H9 (cell line): Measurements from ENCODE around the gene TAF4. TPM values are rescaled to one million over a fixed set of nuclear protein-coding genes. Genes with fewer than 3 reads are reported as not detected.
"Not testable (repeated sequence)": the region's sequence is repeated elsewhere in the genome, so short reads cannot be mapped to it uniquely, and the experiment has no call there.

Experiments
- DNase-seq: peaks from one replicate; pipeline ENCODE4 v3.0.0-alpha.2; 2017
- H2AFZ ChIP-seq: one replicate; pipeline ENCODE4 v1.6.1; 2013; ENCODE audit warnings: mild to moderate bottlenecking, low read length, control low read depth, moderate library complexity
- H2AK5ac ChIP-seq: 2 replicates; pipeline ENCODE4 v1.6.1; 2013; ENCODE audit warnings: low read length, control low read depth, mixed read lengths; ENCODE audit not compliant: insufficient read length
- H2BK120ac ChIP-seq: one replicate; pipeline ENCODE4 v1.6.1; 2013; ENCODE audit warnings: low read depth, mild to moderate bottlenecking, low read length, control low read depth, inconsistent platforms; ENCODE audit not compliant: poor library complexity, severe bottlenecking
- H2BK12ac ChIP-seq: 2 replicates; pipeline ENCODE4 v1.6.1; 2013; ENCODE audit warnings: low read length, control low read depth, mixed read lengths, low read depth; ENCODE audit not compliant: insufficient read length
- H2BK15ac ChIP-seq: 2 replicates; pipeline ENCODE4 v1.6.1; 2013; ENCODE audit warnings: low read depth, low read length, control low read depth
- H2BK20ac ChIP-seq: one replicate; pipeline ENCODE4 v1.6.1; 2013; ENCODE audit warnings: low read depth, mild to moderate bottlenecking, low read length, control low read depth, inconsistent platforms; ENCODE audit not compliant: poor library complexity, severe bottlenecking
- H2BK5ac ChIP-seq: 2 replicates; pipeline ENCODE4 v1.6.1; 2013; ENCODE audit warnings: low read length, control low read depth, mixed read lengths; ENCODE audit not compliant: insufficient read length
- H3K14ac ChIP-seq: 2 replicates; pipeline ENCODE4 v1.6.1; 2013; ENCODE audit warnings: low read length, control low read depth; ENCODE audit not compliant: insufficient read depth
- H3K18ac ChIP-seq: 2 replicates; pipeline ENCODE4 v1.6.1; 2013; ENCODE audit warnings: low read depth, mild to moderate bottlenecking, mixed read lengths, low read length, control low read depth; ENCODE audit not compliant: insufficient read length
- H3K23ac ChIP-seq: 2 replicates; pipeline ENCODE4 v1.6.1; 2013; ENCODE audit warnings: low read length, control low read depth, mixed read lengths, low read depth; ENCODE audit not compliant: insufficient read length
- H3K23me2 ChIP-seq: 2 replicates; pipeline ENCODE4 v1.6.1; 2013; ENCODE audit warnings: low read depth, mild to moderate bottlenecking, mixed read lengths, low read length, control low read depth; ENCODE audit not compliant: insufficient read length, poor library complexity, severe bottlenecking
- H3K27ac ChIP-seq: 2 replicates; pipeline ENCODE4 v1.5.1; 2013; ENCODE audit warnings: low read length, control low read depth, mixed read lengths, low read depth; ENCODE audit not compliant: insufficient read length
- H3K27me3 ChIP-seq: 2 replicates; pipeline ENCODE4 v1.6.1; 2013; ENCODE audit warnings: low read length, control low read depth, inconsistent platforms; ENCODE audit not compliant: insufficient read depth
- H3K4ac ChIP-seq: 2 replicates; pipeline ENCODE4 v1.6.1; 2013; ENCODE audit warnings: low read depth, mild to moderate bottlenecking, control low read depth, inconsistent platforms, low read length, moderate library complexity
- H3K4me1 ChIP-seq: 2 replicates; pipeline ENCODE4 v1.6.1; 2013; ENCODE audit warnings: low read length, control low read depth, inconsistent platforms; ENCODE audit not compliant: insufficient read depth
- H3K4me2 ChIP-seq: 2 replicates; pipeline ENCODE4 v1.6.1; 2013; ENCODE audit warnings: low read length, control low read depth, mixed read lengths; ENCODE audit not compliant: insufficient read length, insufficient read depth
- H3K56ac ChIP-seq: 2 replicates; pipeline ENCODE4 v1.6.1; 2013; ENCODE audit warnings: low read depth, mild to moderate bottlenecking, mixed read lengths, low read length, control low read depth; ENCODE audit not compliant: insufficient read length
- H3K79me1 ChIP-seq: 2 replicates; pipeline ENCODE4 v1.6.1; 2013; ENCODE audit warnings: low read depth, mild to moderate bottlenecking, moderate library complexity, low read length, control low read depth, inconsistent platforms; ENCODE audit not compliant: insufficient read depth, poor library complexity, severe bottlenecking
- H3K79me2 ChIP-seq: 2 replicates; pipeline ENCODE4 v1.6.1; 2013; ENCODE audit warnings: low read length, control low read depth, inconsistent platforms; ENCODE audit not compliant: insufficient read depth
- H3K9ac ChIP-seq: 2 replicates; pipeline ENCODE4 v1.6.1; 2013; ENCODE audit warnings: low read length, control low read depth, mixed read lengths; ENCODE audit not compliant: insufficient read length; ENCODE audit errors: extremely low read depth
- H3K9me3 ChIP-seq: one replicate; pipeline ENCODE4 v1.6.1; 2013; ENCODE audit warnings: low read depth, low read length, inconsistent platforms; ENCODE audit not compliant: control insufficient read depth
- H3T11ph ChIP-seq: one replicate; pipeline ENCODE4 v1.6.1; 2013; ENCODE audit warnings: mild to moderate bottlenecking, low read length, control low read depth, inconsistent platforms
- H4K20me1 ChIP-seq: one replicate; pipeline ENCODE4 v1.6.1; 2013; ENCODE audit not compliant: control insufficient read depth, insufficient read length, insufficient read depth
- H4K5ac ChIP-seq: 2 replicates; pipeline ENCODE4 v1.6.1; 2013; ENCODE audit warnings: low read depth, mild to moderate bottlenecking, mixed read lengths, low read length, control low read depth; ENCODE audit not compliant: insufficient read length
- H4K8ac ChIP-seq: replicated peaks from 2 replicates; pipeline ENCODE4 v1.6.1; 2013; ENCODE audit warnings: low read length, control low read depth, mixed read lengths, low read depth; ENCODE audit not compliant: insufficient read length
- H4K91ac ChIP-seq: 2 replicates; pipeline ENCODE4 v1.6.1; 2013; ENCODE audit warnings: low read depth, mild to moderate bottlenecking, moderate library complexity, mixed read lengths, low read length, control low read depth; ENCODE audit not compliant: insufficient read length
- H3K27ac Mint-ChIP-seq, 3 experiments: 2 replicates in 2 of 3; 3 replicates in 1 of 3; pipeline ENCODE4 v1.8.0; 2020 to 2021; ENCODE audit warnings: mixed read lengths in 3 of 3, mild to moderate bottlenecking in 1 of 3, moderate library complexity in 1 of 3
- H3K27me3 Mint-ChIP-seq: 2 replicates; pipeline ENCODE4 v1.8.0; 2021; ENCODE audit warnings: low read depth, mild to moderate bottlenecking, moderate library complexity, mixed read lengths
- H3K36me3 Mint-ChIP-seq, 3 experiments: 2 replicates in 2 of 3; 3 replicates in 1 of 3; pipeline ENCODE4 v1.8.0; 2020 to 2021; ENCODE audit warnings: low read depth in 3 of 3, mixed read lengths in 3 of 3; ENCODE audit not compliant: insufficient read depth in 1 of 3
- H3K4me1 Mint-ChIP-seq, 2 experiments: 2 replicates each; pipeline ENCODE4 v1.8.0; 2020; ENCODE audit warnings: mixed read lengths in 2 of 2
- H3K4me3 Mint-ChIP-seq, 2 experiments: 2 replicates in 1 of 2; 3 replicates in 1 of 2; pipeline ENCODE4 v1.8.0; 2020 to 2021; ENCODE audit warnings: mild to moderate bottlenecking in 2 of 2, mixed read lengths in 2 of 2, moderate library complexity in 1 of 2
- H3K9me3 Mint-ChIP-seq, 2 experiments: 2 replicates in 1 of 2; 3 replicates in 1 of 2; pipeline ENCODE4 v1.8.0; 2020; ENCODE audit warnings: mild to moderate bottlenecking in 2 of 2, mixed read lengths in 2 of 2, moderate library complexity in 1 of 2
- WGBS: extraction: QIAGEN DNeasy Blood & Tissue Kit; methylation state at CpG from one replicate; pipeline ENCODE4 v1.1.7; 2013; ENCODE audit warnings: missing lambda C conversion rate, low lambda C conversion rate, mixed read lengths; ENCODE audit not compliant: insufficient read length; ENCODE audit errors: extremely low coverage; 5-methylcytosine and 5-hydroxymethylcytosine counted together
- total RNA-seq: library from RNA; stranded (reverse); gene quantifications from 2 replicates; pipeline ENCODE4 v1.2.1, GENCODE V29; 2021
- TF ChIP-seq, protein P1 (sequence below): fragments of 200-600 bp; sonication (generic); conservative IDR thresholded peaks from 3 replicates; pipeline ENCODE4 v1.8.0; 2021; ENCODE audit warnings: antibody characterized with exemption, mild to moderate bottlenecking

TAF4 gene
- total RNA-seq, 1 experiment from 2014 or later, result 30.8 TPM

DNA sequence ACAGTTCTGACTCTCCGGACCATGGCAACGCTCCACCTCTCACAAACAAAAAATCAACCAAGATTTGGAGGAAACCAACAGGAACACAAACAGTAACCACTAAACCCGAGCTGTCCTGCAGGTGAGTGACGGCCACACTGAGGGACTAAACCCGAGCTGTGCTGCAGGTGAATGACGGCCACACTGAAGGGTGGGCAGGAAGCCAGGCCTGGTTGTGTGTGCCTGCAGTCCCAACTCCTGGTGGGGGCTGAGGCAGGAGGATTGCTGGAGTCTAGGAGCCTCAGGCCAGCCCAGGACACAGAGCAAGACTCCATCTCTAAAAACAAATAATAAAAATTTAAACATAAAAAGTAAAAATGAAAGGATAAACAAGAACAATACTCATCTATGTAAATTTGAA lies 80.6 kb downstream of the TAF4 start:
- H3K9me3 Mint-ChIP-seq, result peaks cover 2 to 3% of the 10 kb centered on the region in 2 experiments; a peak in 3 of 5 replicates
- H3K27ac Mint-ChIP-seq, result no peak overlapping the region
- Histone ChIP-seq H2BK12ac (no peak overlapping the region), H3K56ac (no peak overlapping the region), H4K5ac (no peak overlapping the region), H2BK5ac (no peak overlapping the region), H3K9me3 (no peaks in the 10 kb centered on the region), H3K79me1 (peaks cover 3% of the 10 kb centered on the region), H3K23me2 (no peaks in the 10 kb centered on the region), H3K27ac (no peak overlapping the region), H3K79me2 (no peaks in the 10 kb centered on the region), H3K23ac (no peak overlapping the region), H2AFZ (no peak overlapping the region), H2BK20ac (no peak overlapping the region), H3K4me2 (no peak overlapping the region), H3K4me1 (no peaks in the 10 kb centered on the region), H4K91ac (no peak overlapping the region), H3T11ph (no peak overlapping the region), H2AK5ac (no peak overlapping the region), H4K8ac (no peak overlapping the region), H3K18ac (no peak overlapping the region), H3K4ac (no peak overlapping the region), H3K9ac (no peak overlapping the region), H3K27me3 (no peaks in the 10 kb centered on the region), H4K20me1 (no peaks in the 10 kb centered on the region), H2BK120ac (no peak overlapping the region), H3K14ac (no peak overlapping the region), H2BK15ac (no peak overlapping the region)
- no peaks in the 10 kb centered on the region for H3K4me1 Mint-ChIP-seq
- no peaks in the 10 kb centered on the region for H3K27me3 Mint-ChIP-seq
- no peak overlapping the region for H3K4me3 Mint-ChIP-seq
- no CpG with 5 or more reads among the region's 6 CpGs for WGBS
- TF ChIP-seq, protein P1, sequence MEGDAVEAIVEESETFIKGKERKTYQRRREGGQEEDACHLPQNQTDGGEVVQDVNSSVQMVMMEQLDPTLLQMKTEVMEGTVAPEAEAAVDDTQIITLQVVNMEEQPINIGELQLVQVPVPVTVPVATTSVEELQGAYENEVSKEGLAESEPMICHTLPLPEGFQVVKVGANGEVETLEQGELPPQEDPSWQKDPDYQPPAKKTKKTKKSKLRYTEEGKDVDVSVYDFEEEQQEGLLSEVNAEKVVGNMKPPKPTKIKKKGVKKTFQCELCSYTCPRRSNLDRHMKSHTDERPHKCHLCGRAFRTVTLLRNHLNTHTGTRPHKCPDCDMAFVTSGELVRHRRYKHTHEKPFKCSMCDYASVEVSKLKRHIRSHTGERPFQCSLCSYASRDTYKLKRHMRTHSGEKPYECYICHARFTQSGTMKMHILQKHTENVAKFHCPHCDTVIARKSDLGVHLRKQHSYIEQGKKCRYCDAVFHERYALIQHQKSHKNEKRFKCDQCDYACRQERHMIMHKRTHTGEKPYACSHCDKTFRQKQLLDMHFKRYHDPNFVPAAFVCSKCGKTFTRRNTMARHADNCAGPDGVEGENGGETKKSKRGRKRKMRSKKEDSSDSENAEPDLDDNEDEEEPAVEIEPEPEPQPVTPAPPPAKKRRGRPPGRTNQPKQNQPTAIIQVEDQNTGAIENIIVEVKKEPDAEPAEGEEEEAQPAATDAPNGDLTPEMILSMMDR, result no peak
- H3K36me3 Mint-ChIP-seq, result peaks cover 37 to 61% (median 58%) of the 10 kb centered on the region in 3 experiments
- DNase-seq, result no peak

DNA sequence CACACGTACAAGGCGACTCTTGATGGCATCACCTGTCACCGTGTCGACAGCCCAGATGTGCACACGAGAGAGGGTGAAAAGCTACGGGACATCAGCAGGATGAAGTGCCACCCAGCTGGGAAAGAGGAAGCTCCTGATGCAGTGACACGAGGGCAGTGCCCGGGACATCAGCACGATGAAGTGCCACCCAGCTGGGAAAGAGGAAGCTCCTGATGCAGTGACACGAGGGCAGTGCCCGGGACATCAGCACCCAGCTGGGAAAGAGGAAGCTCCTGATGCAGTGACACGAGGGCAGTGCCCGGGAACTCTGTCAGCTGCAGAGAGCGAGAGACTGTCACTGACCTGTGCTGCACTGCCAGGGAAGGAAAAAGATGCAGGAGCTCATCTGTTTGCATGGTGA lies 81.2 kb downstream of the TAF4 start:
- H3K14ac ChIP-seq, H3K18ac ChIP-seq, H4K8ac ChIP-seq, H3K4me1 ChIP-seq, H3K79me1 ChIP-seq, H3K27me3 ChIP-seq, H3K9me3 Mint-ChIP-seq, H2BK120ac ChIP-seq, H3K4ac ChIP-seq, H2BK12ac ChIP-seq, H3K4me3 Mint-ChIP-seq, H3K23me2 ChIP-seq, DNase-seq, H3K9ac ChIP-seq, H3T11ph ChIP-seq, H3K4me2 ChIP-seq, H3K56ac ChIP-seq, H2BK5ac ChIP-seq, H3K4me1 Mint-ChIP-seq, H3K79me2 ChIP-seq, H3K27ac ChIP-seq, H4K91ac ChIP-seq, H2BK20ac ChIP-seq, H3K9me3 ChIP-seq, H4K20me1 ChIP-seq, H3K27me3 Mint-ChIP-seq, H2AK5ac ChIP-seq, H2BK15ac ChIP-seq, H3K23ac ChIP-seq, H4K5ac ChIP-seq, H2AFZ ChIP-seq: not testable (repeated sequence)
- Mint-ChIP-seq H3K36me3 (peaks cover 31 to 55% (median 53%) of the 10 kb centered on the region in 3 experiments), H3K27ac (peak overlapping the region in 1 of 3 experiments; percentile 53; a peak in 3 of 7 replicates)
- WGBS, result no CpG with 5 or more reads among the region's 14 CpGs
